Mesenchymal stem cell (in vitro differentiated cells and primary cell): ENCODE data around the gene ARL6IP1.
"Not testable (repeated sequence)": the region's sequence is repeated elsewhere in the genome, so short reads cannot be mapped to it uniquely, and the experiment has no call there.

Experiments
- DNase-seq: peaks from one replicate; pipeline ENCODE4 v3.0.0-alpha.2; 2013
- H2AFZ ChIP-seq: one replicate; pipeline ENCODE4 v1.6.1; 2013; ENCODE audit warnings: low read depth, mild to moderate bottlenecking, control low read depth, inconsistent platforms, low read length, moderate library complexity
- H2AK5ac ChIP-seq: 2 replicates; pipeline ENCODE4 v1.6.1; 2013; ENCODE audit warnings: low read length, moderate library complexity, mild to moderate bottlenecking, inconsistent platforms; ENCODE audit not compliant: severe bottlenecking
- H2BK120ac ChIP-seq: one replicate; pipeline ENCODE4 v1.6.1; 2013; ENCODE audit warnings: low read depth, mild to moderate bottlenecking, inconsistent platforms, low read length, moderate library complexity
- H2BK12ac ChIP-seq, 2 experiments: one replicate each; pipeline ENCODE4 v1.6.1; 2013; ENCODE audit warnings: inconsistent platforms in 2 of 2, low read length in 2 of 2, mild to moderate bottlenecking in 2 of 2, moderate library complexity in 2 of 2, control low read depth in 1 of 2
- H2BK15ac ChIP-seq: one replicate; pipeline ENCODE4 v1.6.1; 2013; ENCODE audit warnings: mild to moderate bottlenecking, low read depth, inconsistent platforms; ENCODE audit not compliant: poor library complexity, severe bottlenecking
- H2BK5ac ChIP-seq: 2 replicates; pipeline ENCODE4 v1.6.1; 2013; ENCODE audit warnings: low read depth, mild to moderate bottlenecking, low read length, control low read depth, inconsistent platforms; ENCODE audit not compliant: poor library complexity, severe bottlenecking
- H3K14ac ChIP-seq, 2 experiments: one replicate each; pipeline ENCODE4 v1.6.1; 2013; ENCODE audit warnings: inconsistent platforms in 2 of 2, low read length in 2 of 2, control low read depth in 1 of 2, mild to moderate bottlenecking in 1 of 2, moderate library complexity in 1 of 2
- H3K18ac ChIP-seq, 2 experiments: one replicate each; pipeline ENCODE4 v1.6.1; 2013; ENCODE audit warnings: inconsistent platforms in 2 of 2, low read length in 2 of 2, control low read depth in 1 of 2, low read depth in 1 of 2, mild to moderate bottlenecking in 1 of 2
- H3K23ac ChIP-seq, 2 experiments: one replicate each; pipeline ENCODE4 v1.6.1; 2013; ENCODE audit warnings: inconsistent platforms in 2 of 2, low read length in 2 of 2, mild to moderate bottlenecking in 2 of 2, moderate library complexity in 2 of 2, control low read depth in 1 of 2
- H3K27ac ChIP-seq: 2 replicates; pipeline ENCODE4 v1.5.1; 2013; ENCODE audit warnings: mild to moderate bottlenecking, moderate library complexity, low read length, control low read depth, inconsistent platforms; ENCODE audit not compliant: poor library complexity, severe bottlenecking
- H3K27me3 ChIP-seq, 2 experiments: 2 replicates each; pipeline versions ENCODE4 v1.6.1 to v1.7.0; 2013; ENCODE audit warnings: low read length in 2 of 2, mild to moderate bottlenecking in 2 of 2, moderate library complexity in 2 of 2, control low read depth in 1 of 2, inconsistent platforms in 1 of 2; ENCODE audit not compliant: control insufficient read depth in 1 of 2, insufficient read depth in 1 of 2
- H3K36me3 ChIP-seq, 2 experiments: 2 replicates each; pipeline versions ENCODE4 v1.6.1 to v1.7.0; 2013; ENCODE audit warnings: low read length in 2 of 2, control low read depth in 1 of 2, inconsistent platforms in 1 of 2, low read depth in 1 of 2, mild to moderate bottlenecking in 1 of 2; ENCODE audit not compliant: insufficient read depth in 2 of 2, control insufficient read depth in 1 of 2
- H3K4ac ChIP-seq, 2 experiments: one replicate each; pipeline ENCODE4 v1.6.1; 2013; ENCODE audit warnings: inconsistent platforms in 2 of 2, low read length in 2 of 2, mild to moderate bottlenecking in 2 of 2, moderate library complexity in 2 of 2, control low read depth in 1 of 2, low read depth in 1 of 2
- H3K4me1 ChIP-seq: 2 replicates; pipeline ENCODE4 v1.6.1; 2013; ENCODE audit warnings: low read depth, low read length, control low read depth; ENCODE audit not compliant: control insufficient read depth, insufficient read depth
- H3K4me2 ChIP-seq: 2 replicates; pipeline ENCODE4 v1.6.1; 2013; ENCODE audit warnings: low read length, mild to moderate bottlenecking, inconsistent platforms; ENCODE audit not compliant: poor library complexity, severe bottlenecking
- H3K4me3 ChIP-seq, 2 experiments: 2 replicates each; pipeline versions ENCODE4 v1.5.1 to v1.7.0; 2013; ENCODE audit warnings: low read length in 2 of 2, mild to moderate bottlenecking in 2 of 2, control low read depth in 1 of 2, low read depth in 1 of 2; ENCODE audit not compliant: insufficient read depth in 1 of 2
- H3K79me1 ChIP-seq: replicated peaks from 2 replicates; pipeline ENCODE4 v1.6.1; 2013; ENCODE audit warnings: mild to moderate bottlenecking, control low read depth, low read length, inconsistent platforms; ENCODE audit not compliant: poor library complexity, severe bottlenecking
- H3K9ac ChIP-seq: 2 replicates; pipeline ENCODE4 v1.7.0; 2013; ENCODE audit warnings: mild to moderate bottlenecking, low read length, moderate library complexity
- H3K9me3 ChIP-seq: 2 replicates; pipeline ENCODE4 v1.7.0; 2013; ENCODE audit warnings: mild to moderate bottlenecking, low read length; ENCODE audit not compliant: control insufficient read depth
- H4K8ac ChIP-seq: one replicate; pipeline ENCODE4 v1.6.1; 2013; ENCODE audit warnings: inconsistent platforms, mild to moderate bottlenecking, low read length, moderate library complexity
- H4K91ac ChIP-seq: one replicate; pipeline ENCODE4 v1.6.1; 2013; ENCODE audit warnings: mild to moderate bottlenecking, low read length, inconsistent platforms
- WGBS: methylation state at CpG from one replicate; pipeline ENCODE4 v1.1.7; 2013; ENCODE audit warnings: mixed read lengths; 5-methylcytosine and 5-hydroxymethylcytosine counted together

ARL6IP1 gene

GRCh38 chr16:18756639-18757038 lies 44.7 kb downstream of the ARL6IP1 start:
- H2BK15ac ChIP-seq, H3K23ac ChIP-seq, H3K4me1 ChIP-seq, H3K9ac ChIP-seq, H3K14ac ChIP-seq, H2BK12ac ChIP-seq, H2BK5ac ChIP-seq, H3K18ac ChIP-seq, H3K4me3 ChIP-seq, H3K27me3 ChIP-seq, H2AFZ ChIP-seq, H3K4ac ChIP-seq, DNase-seq, H2AK5ac ChIP-seq, H3K27ac ChIP-seq, H4K91ac ChIP-seq, H4K8ac ChIP-seq, H3K79me1 ChIP-seq, H2BK120ac ChIP-seq, H3K4me2 ChIP-seq, H3K36me3 ChIP-seq, H3K9me3 ChIP-seq: not testable (repeated sequence)
- WGBS: 76% methylated on average over 7 of the region's 9 CpGs

GRCh38 chr16:18742870-18743269 lies 58.5 kb downstream of the ARL6IP1 start:
- not testable (repeated sequence) for H3K36me3 ChIP-seq, H3K9ac ChIP-seq, H3K14ac ChIP-seq, H2BK120ac ChIP-seq, H3K18ac ChIP-seq, H4K8ac ChIP-seq, H2BK5ac ChIP-seq, H3K23ac ChIP-seq, H3K9me3 ChIP-seq, H3K27ac ChIP-seq, H4K91ac ChIP-seq, H3K4me2 ChIP-seq, H3K79me1 ChIP-seq, H2AK5ac ChIP-seq, H3K4ac ChIP-seq, H2BK15ac ChIP-seq, H2AFZ ChIP-seq, H3K27me3 ChIP-seq, DNase-seq, H3K4me3 ChIP-seq, H2BK12ac ChIP-seq, H3K4me1 ChIP-seq
- WGBS: no CpG with 5 or more reads among the region's 8 CpGs
